HL-60 (cell line): Measurements from ENCODE around the gene TMEM132D.

Experiments
- DNase-seq, 2 experiments: peaks; one replicate each; pipeline ENCODE4 v3.0.0-alpha.2; 2010 to 2020; ENCODE audit warnings: low read depth in 1 of 2, low spot score in 1 of 2
- H3K27ac ChIP-seq: fragments of 250-450 bp; sonication (Bioruptor Pico); replicated peaks from 2 replicates; pipeline ENCODE4 v1.5.1; 2020; ENCODE audit warnings: mild to moderate bottlenecking, moderate library complexity
- H3K27me3 ChIP-seq: fragments of 250-450 bp; sonication (Bioruptor Pico); 2 replicates; pipeline ENCODE4 v1.5.1; 2021; ENCODE audit warnings: mild to moderate bottlenecking, moderate library complexity; ENCODE audit not compliant: insufficient read depth, poor library complexity, severe bottlenecking
- H3K4me3 ChIP-seq: replicated peaks from 2 replicates; pipeline ENCODE4 v1.5.1; 2011; ENCODE audit warnings: mild to moderate bottlenecking, control low read depth, low read length; ENCODE audit not compliant: insufficient read depth
- CTCF ChIP-seq: IDR thresholded peaks from one replicate; pipeline ENCODE4 v1.5.1; 2011; ENCODE audit warnings: low read length, control low read depth, inconsistent platforms; ENCODE audit not compliant: insufficient read depth
- GABPA ChIP-seq: IDR thresholded peaks from 2 replicates; pipeline ENCODE4 v1.6.1; 2012; ENCODE audit warnings: low read depth
- POLR2AphosphoS5 ChIP-seq: IDR thresholded peaks from 2 replicates; pipeline ENCODE4 v1.6.1; 2012; ENCODE audit warnings: low read depth
- REST ChIP-seq: IDR thresholded peaks from 2 replicates; pipeline ENCODE4 v1.6.1; 2012; ENCODE audit warnings: low read depth; ENCODE audit not compliant: insufficient replicate concordance
- SPI1 ChIP-seq: IDR thresholded peaks from 2 replicates; pipeline ENCODE4 v1.6.1; 2012; ENCODE audit warnings: low read depth, mild to moderate bottlenecking, borderline replicate concordance

Gene TMEM132D

GRCh38 chr12:129607756-129608155 lies 296.1 kb downstream of the TMEM132D start:
- TF ChIP-seq CTCF (no peak), REST (no peak), GABPA (no peak), POLR2AphosphoS5 (no peak), SPI1 (no peak)
- Histone ChIP-seq H3K4me3 (no peak overlapping the region), H3K27me3 (no peaks in the 10 kb centered on the region), H3K27ac (no peak overlapping the region)
- no peak for DNase-seq

- H3K4me3 ChIP-seq = no peak overlapping the region
- H3K27ac ChIP-seq = no peak overlapping the region
- H3K27me3 ChIP-seq = no peaks in the 10 kb centered on the region
- no peak for TF ChIP-seq CTCF
- TF ChIP-seq REST = no peak
- no peak for TF ChIP-seq POLR2AphosphoS5
- no peak for TF ChIP-seq GABPA
- TF ChIP-seq SPI1 = no peak
- DNase-seq = no peak
Measured at GRCh38 chr12:129607301-129607700, 296.5 kb downstream of the TMEM132D start.

- DNase-seq = no peak
- Histone ChIP-seq H3K27ac (no peak overlapping the region), H3K27me3 (no peaks in the 10 kb centered on the region), H3K4me3 (no peak overlapping the region)
- TF ChIP-seq CTCF = no peak
- no peak for TF ChIP-seq REST
- TF ChIP-seq POLR2AphosphoS5 = no peak
- no peak for TF ChIP-seq GABPA
- TF ChIP-seq SPI1 = no peak
Measured at GRCh38 chr12:129606239-129606638, 297.6 kb downstream of the TMEM132D start.
